Gastrocnemius medialis (tissue), 4 donors: ENCODE measurements around the gene ERCC6L2. TPM values are rescaled to one million over a fixed set of nuclear protein-coding genes. Genes with fewer than 3 reads are reported as not detected.

Experiments used
- ATAC-seq, 2 donors: fragments of 150-250 bp; one replicate each; pipeline ENCODE4 v1.9.1; 2016
- DNase-seq, 2 donors: peaks; one replicate each; pipeline ENCODE4 v3.0.0-alpha.2; 2019
- H3K27ac ChIP-seq, 4 donors: fragments of 200-600 bp; sonication (generic); 1 replicate in 1 of 4; 2 replicates in 3 of 4; pipeline ENCODE4 v1.5.1; 2016 to 2018; ENCODE audit warnings: mild to moderate bottlenecking in 2 of 4, moderate library complexity in 1 of 4
- H3K27me3 ChIP-seq, 3 donors: fragments of 200-600 bp; sonication (generic) in 2 of 3; 1 replicate in 1 of 3; 2 replicates in 2 of 3; pipeline versions ENCODE4 v1.5.1 to v1.6.0; 2016 to 2019; ENCODE audit warnings: mild to moderate bottlenecking in 1 of 3, moderate library complexity in 1 of 3
- H3K36me3 ChIP-seq, 2 donors: fragments of 200-600 bp; sonication (generic) in 1 of 2; one replicate each; pipeline ENCODE4 v1.5.1; 2017 to 2018
- H3K4me1 ChIP-seq, 2 donors: fragments of 200-600 bp; sonication (generic) in 1 of 2; one replicate each; pipeline ENCODE4 v1.5.1; 2016 to 2017; ENCODE audit warnings: mild to moderate bottlenecking in 2 of 2
- H3K4me3 ChIP-seq, 4 donors: fragments of 200-600 bp; sonication (generic) in 3 of 4; 1 replicate in 1 of 4; 2 replicates in 3 of 4; pipeline ENCODE4 v1.5.1; 2016 to 2019; ENCODE audit warnings: mild to moderate bottlenecking in 2 of 4
- H3K9me3 ChIP-seq, 3 donors: fragments of 200-600 bp; sonication (generic) in 2 of 3; 1 replicate in 1 of 3; 2 replicates in 2 of 3; pipeline ENCODE4 v1.5.1; 2016 to 2019
- CTCF ChIP-seq, 5 experiments: fragments of 450-650 bp in 3 of 5; fragments of 200-600 bp in 2 of 5; sonication (generic) in 2 of 5; IDR thresholded peaks in 4 of 5; conservative IDR thresholded peaks in 1 of 5; 1 replicate in 4 of 5; 2 replicates in 1 of 5; pipeline ENCODE4 v1.5.1; 2016 to 2019; ENCODE audit warnings: antibody characterized with exemption in 5 of 5, mild to moderate bottlenecking in 3 of 5, moderate library complexity in 3 of 5
- POLR2A ChIP-seq, 2 donors: fragments of 450-650 bp; IDR thresholded peaks; one replicate each; pipeline ENCODE4 v1.6.1; 2017; ENCODE audit warnings: antibody characterized with exemption in 2 of 2, mild to moderate bottlenecking in 2 of 2, moderate library complexity in 2 of 2
- in situ Hi-C, 4 donors: fragments of 200-750 bp; cut with MboI; loops; one replicate each; pipeline versions ENCODE4 v1.15.0 to v1.8.0; 2017; ENCODE audit warnings: low sequenced_read_pairs in 4 of 4
- intact Hi-C: fragments of 100-400 bp; cut with DNase I; formaldehyde crosslinking; loops from one replicate; pipeline ENCODE4 v1.15.1; 2023; ENCODE audit warnings: low total_unique reads
- total RNA-seq, 4 donors: library from RNA; depleted of rRNA; stranded (reverse); fragments of >200 nt; gene quantifications; one replicate each; pipeline versions ENCODE4 v1.1.0 to v1.2.3, GENCODE V29; 2016

ERCC6L2 gene
- total RNA-seq, 4 donors from 2014 or later, result 24.2 to 46.2 (median 35.9) TPM

- intact Hi-C loops, result no loop called here
- no peak for ATAC-seq
- in situ Hi-C loops, result no loop called here
- Histone ChIP-seq H3K36me3 (no peaks in the 10 kb centered on the region), H3K4me1 (peaks cover 0 to 6% of the 10 kb centered on the region in 2 donors), H3K27ac (no peak overlapping the region), H3K27me3 (no peaks in the 10 kb centered on the region), H3K4me3 (no peak overlapping the region), H3K9me3 (no peaks in the 10 kb centered on the region)
- TF ChIP-seq POLR2A (IDR thresholded peaks at IDR 0.05) (no peak), CTCF (IDR thresholded peaks at IDR 0.05 in 4 of 5, conservative IDR thresholded peaks at IDR 0.05 in 1 of 5) (no peak)
- DNase-seq, result no peak
Measured at GRCh38 chr9:95831810-95832209, 43.7 kb upstream of the ERCC6L2 start.

GRCh38 chr9:95833546-95834178 lies 41.8 kb upstream of the ERCC6L2 start:
- Histone ChIP-seq H3K27ac (no peak overlapping the region), H3K36me3 (no peaks in the 10 kb centered on the region), H3K27me3 (no peaks in the 10 kb centered on the region), H3K4me1 (peaks cover 0 to 6% of the 10 kb centered on the region in 2 donors), H3K4me3 (no peak overlapping the region), H3K9me3 (no peaks in the 10 kb centered on the region)
- DNase-seq (no peak), ATAC-seq (no peak)
- TF ChIP-seq POLR2A (IDR thresholded peaks at IDR 0.05), result no peak
- TF ChIP-seq CTCF (IDR thresholded peaks at IDR 0.05 in 4 of 5, conservative IDR thresholded peaks at IDR 0.05 in 1 of 5), result no peak
- in situ Hi-C loops (no loop called here), intact Hi-C loops (no loop called here)

GRCh38 chr9:95834281-95834907 lies 41.1 kb upstream of the ERCC6L2 start:
- intact Hi-C loops, result no loop called here
- TF ChIP-seq CTCF (IDR thresholded peaks at IDR 0.05 in 4 of 5, conservative IDR thresholded peaks at IDR 0.05 in 1 of 5) (no peak), POLR2A (IDR thresholded peaks at IDR 0.05) (no peak)

GRCh38 chr9:95835393-95835792 lies 40.1 kb upstream of the ERCC6L2 start:
- H3K9me3 ChIP-seq, result no peaks in the 10 kb centered on the region
- in situ Hi-C loops (no loop called here), intact Hi-C loops (no loop called here)
- ATAC-seq, result no peak
- no peaks in the 10 kb centered on the region for H3K36me3 ChIP-seq
- H3K27ac ChIP-seq, result no peak overlapping the region
- H3K4me1 ChIP-seq, result peaks cover 0 to 7% of the 10 kb centered on the region in 2 donors
- no peak for DNase-seq
- TF ChIP-seq POLR2A (IDR thresholded peaks at IDR 0.05), result no peak
- no peak for TF ChIP-seq CTCF (IDR thresholded peaks at IDR 0.05 in 4 of 5, conservative IDR thresholded peaks at IDR 0.05 in 1 of 5)
- no peak overlapping the region for H3K4me3 ChIP-seq
- H3K27me3 ChIP-seq, result no peaks in the 10 kb centered on the region

More at GRCh38 chr9:95834281-95834907, 41.1 kb upstream of the ERCC6L2 start:
- DNase-seq, result no peak
- ATAC-seq, result no peak
- H3K9me3 ChIP-seq, result no peaks in the 10 kb centered on the region
- H3K36me3 ChIP-seq, result no peaks in the 10 kb centered on the region
- in situ Hi-C loops, result no loop called here
- H3K4me3 ChIP-seq, result no peak overlapping the region
- peaks cover 0 to 6% of the 10 kb centered on the region in 2 donors for H3K4me1 ChIP-seq
- H3K27me3 ChIP-seq, result no peaks in the 10 kb centered on the region
- no peak overlapping the region for H3K27ac ChIP-seq
